Naive thymus-derived CD8-positive, alpha-beta T cell (primary cell): ENCODE measurements around the gene PNMT. TPM values are rescaled to one million over a fixed set of nuclear protein-coding genes. Genes with fewer than 3 reads are reported as not detected.

ENCODE experiments used
- ATAC-seq, 2 donors: fragments of 150-1000 bp; cut with Tn5 transposase in 1 of 2; sonication (Bioruptor Pico), chemical (Tn5 transposase) in 1 of 2; 1 replicate in 1 of 2; 2 replicates in 1 of 2; pipeline ENCODE4 v1.10.0; 2021; ENCODE audit warnings: mild to moderate bottlenecking in 2 of 2, moderate library complexity in 2 of 2
- POLR2A ChIA-PET: fragments of 350-600 bp; sonication (Branson Sonifier 250); formaldehyde crosslinking; loops from one replicate; lab custom pipeline; 2021; ENCODE audit warnings: antibody characterized with exemption; lab: Charles Lee
- DNase-seq, 10 donors: peaks; one replicate each; pipeline versions ENCODE4 v3.0.0 to v3.0.0-alpha.2; 2020 to 2022
- H3K27ac Mint-ChIP-seq, 10 donors: one replicate each; pipeline ENCODE4 v1.8.0; 2020 to 2022; ENCODE audit warnings: mild to moderate bottlenecking in 10 of 10, mixed read lengths in 10 of 10, moderate library complexity in 4 of 10, inconsistent platforms in 1 of 10
- H3K27me3 Mint-ChIP-seq, 5 donors: one replicate each; pipeline ENCODE4 v1.8.0; 2021 to 2022; ENCODE audit warnings: mixed read lengths in 5 of 5
- H3K36me3 Mint-ChIP-seq, 3 donors: one replicate each; pipeline ENCODE4 v1.8.0; 2020 to 2022; ENCODE audit warnings: mixed read lengths in 3 of 3, mild to moderate bottlenecking in 2 of 3, inconsistent platforms in 1 of 3
- H3K4me1 Mint-ChIP-seq, 4 donors: one replicate each; pipeline ENCODE4 v1.8.0; 2021 to 2022; ENCODE audit warnings: mixed read lengths in 4 of 4
- H3K4me3 Mint-ChIP-seq, 10 donors: one replicate each; pipeline ENCODE4 v1.8.0; 2020 to 2022; ENCODE audit warnings: mild to moderate bottlenecking in 10 of 10, mixed read lengths in 10 of 10, moderate library complexity in 6 of 10, inconsistent platforms in 1 of 10
- H3K9me3 Mint-ChIP-seq, 9 donors: one replicate each; pipeline ENCODE4 v1.8.0; 2020 to 2022; ENCODE audit warnings: mixed read lengths in 9 of 9, mild to moderate bottlenecking in 3 of 9, inconsistent platforms in 1 of 9, moderate library complexity in 1 of 9
- polyA plus RNA-seq, 3 donors: library from polyadenylated mRNA; unstranded; fragments of 300-500 nt; fragmentation: Illumina TruSeq; gene quantifications; one replicate each; pipeline ENCODE4 v1.2.3, GENCODE V29; 2021
- total RNA-seq, 8 experiments: library from RNA in 2 of 8; stranded (reverse) in 2 of 8; gene quantifications; one replicate each; pipeline ENCODE4 v1.2.3 and lab custom pipeline; 2021 to 2026

The PNMT gene, protein sequence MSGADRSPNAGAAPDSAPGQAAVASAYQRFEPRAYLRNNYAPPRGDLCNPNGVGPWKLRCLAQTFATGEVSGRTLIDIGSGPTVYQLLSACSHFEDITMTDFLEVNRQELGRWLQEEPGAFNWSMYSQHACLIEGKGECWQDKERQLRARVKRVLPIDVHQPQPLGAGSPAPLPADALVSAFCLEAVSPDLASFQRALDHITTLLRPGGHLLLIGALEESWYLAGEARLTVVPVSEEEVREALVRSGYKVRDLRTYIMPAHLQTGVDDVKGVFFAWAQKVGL
- total RNA-seq: 1 to 10 TPM in 1 of 2 experiments, under 1 TPM in 1; 0.91 to 1.2 TPM
- under 1 TPM in 2 of 3 donors, not detected in 1; 0.43 to 0.64 TPM for polyA plus RNA-seq
- total RNA-seq (lab: John Stamatoyannopoulos, UW): 0 to 0.64 (median 0.26) reads per million in 6 experiments

DNA sequence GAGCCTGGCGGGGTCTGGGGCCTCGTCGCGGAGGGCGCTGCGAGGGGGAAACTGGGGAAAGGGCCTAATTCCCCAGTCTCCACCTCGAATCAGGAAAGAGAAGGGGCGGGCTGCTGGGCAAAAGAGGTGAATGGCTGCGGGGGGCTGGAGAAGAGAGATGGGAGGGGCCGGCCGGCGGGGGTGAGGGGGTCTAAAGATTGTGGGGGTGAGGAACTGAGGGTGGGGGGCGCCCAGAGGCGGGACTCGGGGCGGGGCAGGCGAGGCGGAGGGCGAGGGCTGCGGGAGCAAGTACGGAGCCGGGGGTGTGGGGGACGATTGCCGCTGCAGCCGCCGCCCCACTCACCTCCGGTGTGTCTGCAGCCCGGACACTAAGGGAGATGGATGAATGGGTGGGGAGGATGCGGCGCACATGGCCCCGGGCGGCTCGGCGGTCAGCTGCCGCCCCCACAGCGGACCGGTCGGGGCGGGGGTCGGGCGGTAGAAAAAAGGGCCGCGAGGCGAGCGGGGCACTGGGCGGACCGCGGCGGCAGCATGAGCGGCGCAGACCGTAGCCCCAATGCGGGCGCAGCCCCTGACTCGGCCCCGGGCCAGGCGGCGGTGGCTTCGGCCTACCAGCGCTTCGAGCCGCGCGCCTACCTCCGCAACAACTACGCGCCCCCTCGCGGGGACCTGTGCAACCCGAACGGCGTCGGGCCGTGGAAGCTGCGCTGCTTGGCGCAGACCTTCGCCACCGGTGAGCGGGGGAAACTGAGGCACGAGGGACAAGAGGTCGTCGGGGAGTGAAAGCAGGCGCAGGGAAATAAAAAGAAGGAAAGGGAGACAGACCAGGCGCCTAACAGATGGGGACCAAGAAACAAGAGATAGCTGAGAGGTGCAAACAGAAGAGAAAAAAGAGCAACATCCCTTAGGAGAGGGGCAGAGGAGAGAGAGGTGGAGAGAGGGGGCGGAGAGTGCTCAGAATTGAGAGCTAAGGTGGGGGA is at the start of gene PNMT:
Gene PNMT, plus strand, starts transcription at position 509 of the 980 bp plus-strand sequence. Its CDS starts 23 bp downstream, at position 532.
- peaks cover 0 to 16% (median 4%) of the 10 kb centered on the region in 5 donors for H3K27me3 Mint-ChIP-seq
- peak within 1 kb of the TSS in 6 of 10 donors; percentile 61 to 92 (median 74) for H3K27ac Mint-ChIP-seq
- H3K9me3 Mint-ChIP-seq: no peaks in the 10 kb centered on the region
- peaks cover 0 to 1% (median under 1%) of the 10 kb centered on the region in 3 donors for H3K36me3 Mint-ChIP-seq
- POLR2A ChIA-PET: interaction anchor here (0.6 to 6.9 kb wide), 15 partner anchors 8 to 217 kb away, joined by 3 to 26 read pairs (median 5); partner anchors contain the start of genes MED1, MIEN1, PGAP3 and STARD3
- peak; percentile 76 to 80 for ATAC-seq
- peak within 1 kb of the TSS; percentile 62 to 87 (median 74) for H3K4me3 Mint-ChIP-seq
- peak; percentile 45 to 84 (median 66) for DNase-seq
- peaks cover 15 to 43% (median 32%) of the 10 kb centered on the region in 4 donors for H3K4me1 Mint-ChIP-seq

DNA sequence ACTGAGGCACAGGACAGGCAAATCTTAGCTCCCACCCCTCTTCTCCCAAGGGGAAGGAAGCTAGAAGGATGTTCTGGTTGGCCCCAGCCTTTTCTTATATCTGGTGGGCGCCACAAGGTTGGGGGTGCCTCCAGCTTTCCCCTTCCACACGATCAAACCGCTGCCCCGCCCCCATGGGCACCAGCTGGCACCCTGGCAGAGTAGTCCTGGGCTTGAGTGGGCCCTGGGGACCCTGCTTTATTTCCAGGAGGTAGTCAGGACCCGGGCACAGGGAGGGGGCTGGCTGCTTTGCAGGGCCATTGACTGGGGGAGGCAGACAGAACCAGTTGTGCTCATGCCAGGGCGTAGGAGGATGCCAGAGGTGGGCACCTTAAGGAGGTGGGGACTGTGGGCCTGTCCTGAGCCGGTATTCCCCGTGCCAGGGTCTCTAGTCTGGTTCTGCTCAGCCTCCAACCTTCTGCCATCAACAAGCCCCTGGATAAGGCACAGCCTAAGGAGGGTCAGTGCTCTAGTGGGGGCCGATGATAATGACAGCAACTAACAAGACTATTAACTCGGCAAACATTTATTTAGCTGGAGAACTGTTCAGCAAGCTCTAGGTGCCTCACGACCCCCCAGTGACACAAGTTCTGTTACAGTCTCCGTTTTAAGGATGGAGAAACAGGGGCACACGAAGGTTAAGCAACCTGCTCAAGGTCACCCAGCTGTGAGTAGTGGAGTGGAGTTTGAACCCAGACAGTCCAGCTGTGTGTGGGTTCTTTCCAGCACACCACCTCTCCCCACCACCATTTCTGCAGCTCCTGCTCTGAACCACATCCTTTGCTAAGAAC is 49.1 kb upstream of the PNMT start:
- DNase-seq (no peak), ATAC-seq (no peak)
- Mint-ChIP-seq H3K4me1 (peaks cover 8 to 33% (median 17%) of the 10 kb centered on the region in 4 donors), H3K4me3 (peak overlapping the region in 7 of 10 donors; percentile 36 to 89 (median 45)), H3K27me3 (peaks cover 0 to 5% (median 0%) of the 10 kb centered on the region in 5 donors), H3K36me3 (no peaks in the 10 kb centered on the region), H3K9me3 (no peaks in the 10 kb centered on the region), H3K27ac (peak overlapping the region in 2 of 10 donors; percentile 20 to 29)
- POLR2A ChIA-PET: interaction anchor here (1.0 to 7.1 kb wide), 6 partner anchors 7 to 245 kb away, joined by 3 to 55 read pairs (median 4); partner anchors contain the start of genes IKZF3 and PPP1R1B

DNA sequence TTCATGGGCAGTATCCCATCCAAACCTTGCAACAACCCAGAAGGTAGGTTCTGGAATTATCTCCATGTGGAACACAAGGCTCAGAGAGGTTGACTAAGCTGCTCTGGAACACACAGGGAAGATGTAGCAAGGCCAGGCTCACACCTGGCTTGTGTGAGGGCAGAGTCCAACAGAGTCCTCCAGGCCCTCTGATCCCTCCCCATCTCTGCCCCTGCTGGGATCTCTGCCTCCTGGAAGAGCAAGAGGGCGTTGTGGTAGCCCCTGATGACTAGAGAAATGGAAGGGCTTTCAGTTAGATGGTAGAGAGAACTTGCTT is 48.5 kb upstream of the PNMT start:
- DNase-seq (no peak), ATAC-seq (no peak)
- H3K36me3 Mint-ChIP-seq: no peaks in the 10 kb centered on the region
- POLR2A ChIA-PET: interaction anchor here (1.2 to 7.1 kb wide), 3 partner anchors 113 to 245 kb away, joined by 3 to 55 read pairs (median 4); partner anchors contain the start of gene IKZF3
- H3K27me3 Mint-ChIP-seq: peaks cover 0 to 5% (median 4%) of the 10 kb centered on the region in 5 donors
- no peaks in the 10 kb centered on the region for H3K9me3 Mint-ChIP-seq
- peaks cover 11 to 36% (median 20%) of the 10 kb centered on the region in 4 donors for H3K4me1 Mint-ChIP-seq
- no peak overlapping the region for H3K4me3 Mint-ChIP-seq
- peak overlapping the region in 1 of 10 donors; percentile 20 for H3K27ac Mint-ChIP-seq

DNA sequence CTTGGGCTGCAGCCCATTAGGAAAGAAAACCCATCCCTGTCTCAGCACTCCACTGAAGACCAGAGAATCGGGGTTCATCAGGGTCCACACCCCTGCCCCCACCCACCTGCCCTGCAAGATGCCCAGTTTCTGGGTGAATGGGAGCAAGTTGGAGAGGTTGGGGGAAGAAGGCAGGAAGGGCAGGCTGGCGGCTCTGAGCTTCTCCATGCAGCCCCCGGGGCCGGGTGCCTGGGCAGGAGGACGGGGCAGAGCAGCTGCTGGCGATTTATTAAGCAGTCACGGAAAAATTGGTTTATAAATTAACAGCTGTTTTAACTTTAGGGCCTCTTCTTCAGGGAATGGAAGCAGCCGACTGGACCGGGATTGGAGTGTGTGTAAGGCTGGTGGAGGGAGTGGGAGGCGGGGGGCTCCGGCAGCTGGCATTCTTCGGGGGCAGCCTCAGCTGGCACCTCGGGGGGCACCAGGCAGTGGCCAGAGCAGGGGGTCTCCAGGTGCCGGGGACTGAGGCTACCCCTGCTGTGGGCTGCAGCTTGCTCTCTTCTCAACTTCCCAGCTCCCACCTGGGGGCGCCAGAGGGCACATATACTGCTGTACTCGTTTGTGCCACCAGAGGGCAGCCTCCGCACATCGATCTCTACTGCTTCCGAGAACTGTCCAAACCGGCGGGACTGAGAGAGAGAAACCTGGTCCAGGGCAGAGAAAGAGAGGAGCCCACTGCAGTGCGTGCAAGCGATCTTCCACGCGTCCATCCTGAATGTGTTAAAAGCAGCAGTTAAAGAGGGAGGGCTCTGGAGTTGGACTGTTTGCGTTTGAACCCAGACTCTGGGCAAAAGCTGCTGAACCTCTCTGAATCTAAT is 46.5 kb upstream of the PNMT start:
- peak overlapping the region; percentile 26 to 82 (median 51) for H3K4me3 Mint-ChIP-seq
- peaks cover 0 to 4% (median 0%) of the 10 kb centered on the region in 3 donors for H3K36me3 Mint-ChIP-seq
- H3K27ac Mint-ChIP-seq: peak overlapping the region in 9 of 10 donors; percentile 5 to 75 (median 57)
- peaks cover 8 to 25% (median 18%) of the 10 kb centered on the region in 5 donors for H3K27me3 Mint-ChIP-seq
- POLR2A ChIA-PET: interaction anchor here (0.6 to 7.1 kb wide), 17 partner anchors 12 to 359 kb away, joined by 3 to 55 read pairs (median 4); partner anchors contain the start of genes CDK12, IKZF3, MIEN1 and PGAP3
- ATAC-seq: peak; percentile 54 to 67
- H3K9me3 Mint-ChIP-seq: no peaks in the 10 kb centered on the region
- peaks cover 15 to 41% (median 29%) of the 10 kb centered on the region in 4 donors for H3K4me1 Mint-ChIP-seq
- peak; percentile 75 to 98 (median 87) for DNase-seq

DNA sequence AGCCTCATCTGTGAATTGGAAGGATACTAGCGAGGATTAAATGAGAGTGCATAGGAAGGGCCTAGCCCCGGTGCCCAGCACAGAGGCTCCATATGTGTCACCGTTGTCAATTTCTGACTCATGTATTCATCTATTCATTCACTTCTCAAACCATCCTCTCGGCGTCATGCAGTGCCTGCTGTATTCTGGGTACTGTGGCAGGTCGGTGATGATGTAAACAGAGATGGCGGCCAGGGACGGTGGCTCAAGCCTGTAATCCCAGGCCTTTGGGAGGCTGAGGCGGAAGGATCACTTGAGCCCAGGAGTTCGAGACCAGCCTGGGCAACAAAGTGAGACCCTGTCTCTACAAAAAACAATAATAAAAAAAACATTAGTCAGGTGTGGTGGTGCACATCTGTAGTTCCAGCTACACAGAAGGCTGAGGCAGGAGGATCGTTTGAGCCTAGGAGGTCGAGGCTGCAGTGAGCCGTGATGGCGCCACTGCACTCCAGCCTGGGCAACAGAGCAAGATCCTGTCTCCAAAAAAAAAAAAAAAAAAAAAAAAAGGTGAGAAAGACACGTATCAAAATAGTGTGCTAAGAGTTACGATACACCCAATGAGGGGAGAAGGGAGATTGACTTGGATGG is 45.8 kb upstream of the PNMT start:
- Mint-ChIP-seq H3K27me3 (peaks cover 8 to 27% (median 18%) of the 10 kb centered on the region in 5 donors), H3K4me1 (peaks cover 15 to 37% (median 31%) of the 10 kb centered on the region in 4 donors), H3K36me3 (peaks cover 0 to 4% (median 0%) of the 10 kb centered on the region in 3 donors), H3K9me3 (no peaks in the 10 kb centered on the region), H3K27ac (peak overlapping the region in 6 of 10 donors; percentile 54 to 75 (median 59)), H3K4me3 (peak overlapping the region in 5 of 10 donors; percentile 47 to 82 (median 65))
- DNase-seq: no peak
- ATAC-seq: peak; percentile 4 to 12
- POLR2A ChIA-PET: interaction anchor here (0.7 to 7.1 kb wide), 10 partner anchors 11 to 358 kb away, joined by 3 to 55 read pairs (median 6); partner anchors contain the start of genes CDK12, IKZF3, MIEN1 and PSMD3

DNA sequence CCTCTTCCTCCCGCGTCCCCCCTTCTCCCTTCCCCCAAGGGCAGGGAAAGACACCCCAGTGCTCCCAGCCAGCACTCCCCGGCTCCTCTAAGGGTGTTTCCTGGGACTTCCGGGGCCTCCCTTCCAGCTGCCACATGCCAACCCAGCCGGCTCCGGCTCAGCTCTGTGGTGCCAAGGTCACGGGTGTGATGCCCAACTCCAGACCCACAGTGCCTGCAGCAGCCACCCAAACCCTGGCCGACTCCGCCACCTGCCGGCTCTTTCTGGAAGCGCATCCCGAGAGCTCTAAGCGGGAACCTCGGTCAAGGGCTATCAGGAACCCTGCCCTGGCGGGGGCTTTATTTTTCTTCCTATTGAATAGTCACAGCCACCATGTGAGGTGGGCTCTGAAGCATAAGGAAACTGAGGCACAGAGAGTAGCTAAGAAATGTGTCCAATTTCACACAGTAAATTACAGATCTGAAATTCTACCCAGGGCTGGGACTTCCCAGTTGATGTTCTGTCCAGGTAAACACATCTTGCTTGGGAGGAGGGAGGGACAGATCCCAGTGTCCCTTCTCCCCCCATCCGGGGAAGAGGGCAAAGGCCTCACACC is 44.8 kb upstream of the PNMT start:
- Mint-ChIP-seq H3K4me1 (peaks cover 15 to 39% (median 29%) of the 10 kb centered on the region in 4 donors), H3K27ac (peak overlapping the region in 2 of 10 donors; percentile 17 to 78), H3K4me3 (peak overlapping the region in 3 of 10 donors; percentile 22 to 50 (median 24)), H3K36me3 (peaks cover 0 to 4% (median 0%) of the 10 kb centered on the region in 3 donors), H3K27me3 (peaks cover 11 to 36% (median 23%) of the 10 kb centered on the region in 5 donors), H3K9me3 (no peaks in the 10 kb centered on the region)
- POLR2A ChIA-PET: interaction anchor here (0.6 to 7.1 kb wide), 10 partner anchors 10 to 357 kb away, joined by 3 to 55 read pairs (median 6); partner anchors contain the start of genes MIEN1, PGAP3 and PSMD3
- DNase-seq (peak; percentile 69 to 90 (median 82)), ATAC-seq (peak; percentile 70 to 72)

DNA sequence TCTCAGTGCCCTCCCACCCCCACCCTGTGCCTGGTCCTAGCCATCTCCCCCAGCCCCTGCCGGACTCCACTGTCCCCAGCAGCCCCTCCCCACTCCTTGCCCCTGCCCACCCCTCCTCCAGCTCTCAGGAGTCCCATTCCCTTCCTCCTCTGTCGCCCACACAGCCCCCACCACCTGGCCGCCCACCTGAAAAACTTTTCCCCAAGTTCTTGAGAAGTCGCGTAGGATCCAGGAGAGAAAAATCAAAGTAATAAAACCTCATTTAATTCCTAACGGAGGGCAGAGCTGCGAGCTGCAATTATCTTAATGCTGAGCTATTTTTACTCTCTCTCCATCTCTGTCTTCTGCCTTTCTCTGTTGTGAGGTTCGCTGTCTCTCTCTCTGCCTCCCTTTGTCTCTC is 43.9 kb upstream of the PNMT start:
- H3K4me1 Mint-ChIP-seq: peaks cover 15 to 37% (median 28%) of the 10 kb centered on the region in 4 donors
- no peak for DNase-seq
- H3K27ac Mint-ChIP-seq: no peak overlapping the region
- H3K4me3 Mint-ChIP-seq: peak overlapping the region in 1 of 10 donors; percentile 8
- no peaks in the 10 kb centered on the region for H3K9me3 Mint-ChIP-seq
- POLR2A ChIA-PET: interaction anchor here (0.6 to 1.4 kb wide), 4 partner anchors 64 to 206 kb away, joined by 3 to 5 read pairs (median 3); partner anchors contain the start of genes MIEN1 and PGAP3
- H3K36me3 Mint-ChIP-seq: peaks cover 0 to 4% (median 0%) of the 10 kb centered on the region in 3 donors
- H3K27me3 Mint-ChIP-seq: peaks cover 13 to 40% (median 27%) of the 10 kb centered on the region in 5 donors
- no peak for ATAC-seq

DNA sequence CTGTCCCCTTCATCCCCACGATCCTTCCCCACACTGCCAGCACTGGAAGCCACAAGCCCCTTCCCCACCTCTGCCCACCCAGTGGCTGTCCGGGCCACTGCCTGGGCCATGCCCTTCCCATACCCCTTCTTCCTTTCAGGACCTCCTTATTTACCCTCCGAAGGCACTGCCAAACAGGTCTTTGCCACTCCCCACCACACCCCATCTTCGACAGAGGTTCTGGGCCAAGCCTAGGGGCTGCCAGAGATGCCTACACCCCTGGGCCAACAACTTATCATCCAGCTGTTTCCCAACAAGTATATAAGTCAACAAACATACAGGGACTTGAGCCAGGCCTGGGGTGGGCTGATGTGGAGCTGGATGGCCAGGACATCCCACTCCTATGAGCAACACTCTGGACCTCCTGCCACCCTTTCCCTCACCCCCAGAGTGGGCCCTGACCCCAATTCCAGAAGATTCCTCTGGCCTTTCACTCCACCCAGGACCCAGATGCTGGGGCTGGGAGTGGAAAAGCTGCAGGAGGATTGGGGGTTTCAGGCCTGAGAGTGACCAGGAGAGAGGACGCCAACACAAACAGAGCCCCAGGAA is 43.0 kb upstream of the PNMT start:
- Mint-ChIP-seq H3K27me3 (peaks cover 13 to 40% (median 27%) of the 10 kb centered on the region in 5 donors), H3K4me3 (peak overlapping the region in 3 of 10 donors; percentile 39 to 72 (median 44)), H3K9me3 (no peaks in the 10 kb centered on the region), H3K4me1 (peaks cover 15 to 37% (median 28%) of the 10 kb centered on the region in 4 donors), H3K36me3 (peaks cover 0 to 4% (median 0%) of the 10 kb centered on the region in 3 donors), H3K27ac (no peak overlapping the region)
- ATAC-seq (no peak), DNase-seq (no peak)
- POLR2A ChIA-PET: interaction anchor here (0.6 to 1.5 kb wide), 4 partner anchors 17 to 128 kb away, joined by 3 to 4 read pairs (median 3); partner anchors contain the start of gene MIEN1
